Upper lobe of left lung (tissue), 6 donors: ENCODE measurements around the gene EPO. TPM values are rescaled to one million over a fixed set of nuclear protein-coding genes. Genes with fewer than 3 reads are reported as not detected.
A peak's percentile ranks its signal among the peaks of the same experiment; 100 is the strongest.

Source experiments
- ATAC-seq, 2 donors: fragments of 200-7000 bp; cut with Tn5 transposase; one replicate each; pipeline ENCODE4 v1.9.1; 2022; ENCODE audit warnings: mild to moderate bottlenecking in 2 of 2, moderate library complexity in 2 of 2; ENCODE audit not compliant: low FRiP score in 2 of 2
- DNase-seq, 2 donors: peaks; one replicate each; pipeline ENCODE4 v3.0.0-alpha.2; 2019 to 2020
- H3K27ac ChIP-seq, 4 donors: fragments of 200-600 bp; sonication (generic); one replicate each; pipeline ENCODE4 v1.5.1; 2016 to 2019
- H3K27me3 ChIP-seq, 4 donors: fragments of 200-600 bp; sonication (generic); one replicate each; pipeline ENCODE4 v1.5.1; 2017 to 2019
- H3K36me3 ChIP-seq, 4 donors: fragments of 200-600 bp; sonication (generic); one replicate each; pipeline ENCODE4 v1.5.1; 2016 to 2019
- H3K4me1 ChIP-seq, 4 donors: fragments of 200-600 bp; sonication (generic); one replicate each; pipeline ENCODE4 v1.5.1; 2018 to 2019
- H3K4me3 ChIP-seq, 4 donors: fragments of 200-600 bp; sonication (generic); one replicate each; pipeline ENCODE4 v1.5.1; 2017 to 2019; ENCODE audit warnings: mild to moderate bottlenecking in 2 of 4, moderate library complexity in 1 of 4
- H3K9me3 ChIP-seq, 4 donors: fragments of 200-600 bp; sonication (generic); one replicate each; pipeline ENCODE4 v1.5.1; 2018 to 2019
- CTCF ChIP-seq, 6 experiments: fragments of 450-650 bp in 4 of 6; fragments of 200-600 bp in 2 of 6; sonication (generic) in 2 of 6; IDR thresholded peaks; one replicate each; pipeline ENCODE4 v1.5.1; 2016 to 2019; ENCODE audit warnings: antibody characterized with exemption in 6 of 6
- EP300 ChIP-seq, 4 donors: sonication (generic); formaldehyde crosslinking; IDR thresholded peaks; one replicate each; pipeline ENCODE4 v1.5.1; 2017; ENCODE audit warnings: antibody characterized with exemption in 4 of 4, control low read depth in 2 of 4
- POLR2A ChIP-seq, 4 donors: fragments of 450-650 bp; IDR thresholded peaks; one replicate each; pipeline ENCODE4 v1.5.1; 2016 to 2017; ENCODE audit warnings: antibody characterized with exemption in 4 of 4, mild to moderate bottlenecking in 2 of 4
- POLR2AphosphoS5 ChIP-seq, 2 donors: sonication (generic); formaldehyde crosslinking; IDR thresholded peaks; one replicate each; pipeline ENCODE4 v1.5.1; 2017; ENCODE audit warnings: antibody characterized with exemption in 2 of 2
- WGBS, 2 donors: methylation state at CpG; one replicate each; pipeline ENCODE4 v1.1.5; 2017 to 2018; 5-methylcytosine and 5-hydroxymethylcytosine counted together
- total RNA-seq, 6 donors: library from RNA; depleted of rRNA in 4 of 6; stranded (reverse); fragments of >200 nt in 4 of 6; gene quantifications; one replicate each; pipeline versions ENCODE4 v1.1.0 to v1.2.1, GENCODE V29; 2016 to 2021
- donor health status: DM: no; HTN: no; CAD: no; lungs with moderate emphysema.
- donor health status: DM: no; HTN: yes; CAD: no; lungs with severe emphysema.

Gene EPO
- total RNA-seq, 6 donors from 2014 or later, result 0.20 TPM; not detected in 5

DNA sequence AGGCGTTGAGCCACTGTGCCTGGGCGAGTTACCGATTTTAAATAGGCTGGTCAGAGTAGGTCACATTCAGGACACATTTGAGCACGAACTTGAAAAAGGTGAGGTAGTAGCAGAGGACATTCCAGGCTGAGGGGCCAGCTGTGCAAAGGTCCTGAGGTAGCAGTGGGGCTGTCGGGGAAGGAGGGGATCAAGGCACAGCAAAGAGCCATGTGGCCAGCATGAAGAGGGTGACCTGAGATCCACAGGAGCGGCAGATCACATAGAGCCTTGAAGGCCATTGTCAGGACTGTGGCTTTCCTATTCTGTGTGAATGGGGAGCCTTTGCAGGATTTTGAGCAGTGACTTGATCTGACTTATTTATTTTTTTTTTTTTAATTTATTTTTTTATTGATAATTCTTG lies 19.7 kb downstream of the EPO start:
- H3K27me3 ChIP-seq, result no peaks in the 10 kb centered on the region
- H3K4me3 ChIP-seq, result no peak overlapping the region
- no peaks in the 10 kb centered on the region for H3K36me3 ChIP-seq
- H3K27ac ChIP-seq, result no peak overlapping the region
- 92 to 96% methylated on average over 6 of the region's 6 CpGs for WGBS, 2 donors
- ATAC-seq (no peak), DNase-seq (no peak)
- no peaks in the 10 kb centered on the region for H3K9me3 ChIP-seq
- no peaks in the 10 kb centered on the region for H3K4me1 ChIP-seq
- TF ChIP-seq POLR2A (IDR thresholded peaks at IDR 0.05), result no peak
- TF ChIP-seq EP300 (IDR thresholded peaks at IDR 0.05), result no peak
- no peak for TF ChIP-seq POLR2AphosphoS5 (IDR thresholded peaks at IDR 0.05)

- 91 to 93% methylated on average over 14 of the region's 14 CpGs for WGBS, 2 donors
- ATAC-seq, result no peak
- Histone ChIP-seq H3K4me1 (no peaks in the 10 kb centered on the region), H3K4me3 (peak overlapping the region in 1 of 4 donors; percentile 38), H3K27ac (no peak overlapping the region), H3K36me3 (no peaks in the 10 kb centered on the region), H3K27me3 (no peaks in the 10 kb centered on the region), H3K9me3 (no peaks in the 10 kb centered on the region)
- TF ChIP-seq CTCF (IDR thresholded peaks at IDR 0.05) (no peak), POLR2A (IDR thresholded peaks at IDR 0.05) (no peak), POLR2AphosphoS5 (IDR thresholded peaks at IDR 0.05) (no peak), EP300 (IDR thresholded peaks at IDR 0.05) (no peak)
- DNase-seq, result no peak
Measured at GRCh38 chr7:100744605-100745004, 24.3 kb downstream of the EPO start.

GRCh38 chr7:100745184-100745583 lies 24.9 kb downstream of the EPO start:
- DNase-seq (peak in 1 of 2 donors; percentile 88), ATAC-seq (peak; percentile 65 to 89)
- no peak for TF ChIP-seq POLR2A (IDR thresholded peaks at IDR 0.05)
- TF ChIP-seq EP300 (IDR thresholded peaks at IDR 0.05), result no peak
- TF ChIP-seq CTCF (IDR thresholded peaks at IDR 0.05), result no peak
- TF ChIP-seq POLR2AphosphoS5 (IDR thresholded peaks at IDR 0.05), result no peak
- no peak overlapping the region for H3K27ac ChIP-seq
- 27 to 53% methylated on average over 27 of the region's 28 CpGs for WGBS, 2 donors
- H3K4me1 ChIP-seq, result no peaks in the 10 kb centered on the region
- H3K27me3 ChIP-seq, result no peaks in the 10 kb centered on the region
- peak overlapping the region in 3 of 4 donors; percentile 21 to 50 (median 38) for H3K4me3 ChIP-seq
- no peaks in the 10 kb centered on the region for H3K9me3 ChIP-seq
- no peaks in the 10 kb centered on the region for H3K36me3 ChIP-seq

GRCh38 chr7:100752994-100753393 lies 32.7 kb downstream of the EPO start:
- Histone ChIP-seq H3K36me3 (no peaks in the 10 kb centered on the region), H3K27ac (no peak overlapping the region), H3K4me3 (no peak overlapping the region), H3K27me3 (peaks cover 0 to 5% (median 0%) of the 10 kb centered on the region in 4 donors), H3K9me3 (no peaks in the 10 kb centered on the region), H3K4me1 (no peaks in the 10 kb centered on the region)
- ATAC-seq (no peak), DNase-seq (no peak)
- no peak for TF ChIP-seq POLR2AphosphoS5 (IDR thresholded peaks at IDR 0.05)
- TF ChIP-seq EP300 (IDR thresholded peaks at IDR 0.05), result no peak
- TF ChIP-seq POLR2A (IDR thresholded peaks at IDR 0.05), result no peak
- TF ChIP-seq CTCF (IDR thresholded peaks at IDR 0.05), result no peak
- WGBS, 2 donors, result 78 to 80% methylated on average over 5 of the region's 5 CpGs

- TF ChIP-seq POLR2AphosphoS5 (IDR thresholded peaks at IDR 0.05), result no peak
- TF ChIP-seq CTCF (IDR thresholded peaks at IDR 0.05), result no peak
- TF ChIP-seq EP300 (IDR thresholded peaks at IDR 0.05), result no peak
- TF ChIP-seq POLR2A (IDR thresholded peaks at IDR 0.05), result no peak
- WGBS, 2 donors, result 65% methylated on average over 3 of the region's 3 CpGs
- no peak overlapping the region for H3K4me3 ChIP-seq
- no peaks in the 10 kb centered on the region for H3K4me1 ChIP-seq
- no peak overlapping the region for H3K27ac ChIP-seq
- DNase-seq (no peak), ATAC-seq (no peak)
- no peaks in the 10 kb centered on the region for H3K36me3 ChIP-seq
- no peaks in the 10 kb centered on the region for H3K9me3 ChIP-seq
- peaks cover 0 to 5% (median 0%) of the 10 kb centered on the region in 4 donors for H3K27me3 ChIP-seq
Measured at GRCh38 chr7:100753750-100754149, 33.5 kb downstream of the EPO start.
